Mononuclear cell (primary cell): ENCODE results near the gene CENPP. TPM values are rescaled to one million over a fixed set of nuclear protein-coding genes. Genes with fewer than 3 reads are reported as not detected.

Source experiments
- H3K27me3 ChIP-seq: 2 replicates; pipeline ENCODE4 v1.6.0; 2011; ENCODE audit warnings: low read length, control low read depth; ENCODE audit not compliant: insufficient read depth
- H3K4me1 ChIP-seq: 2 replicates; pipeline ENCODE4 v1.5.1; 2011; ENCODE audit warnings: mild to moderate bottlenecking, low read length, control low read depth; ENCODE audit not compliant: insufficient read depth
- H3K4me3 ChIP-seq: 2 replicates; pipeline ENCODE4 v1.5.1; 2011; ENCODE audit warnings: mild to moderate bottlenecking, low read length, moderate library complexity
- H3K9me3 ChIP-seq: 2 replicates; pipeline ENCODE4 v1.5.1; 2011; ENCODE audit warnings: low read depth, mild to moderate bottlenecking, control low read depth, low read length
- total RNA-seq: library from RNA; depleted of rRNA; stranded (reverse); fragments of >200 nt; gene quantifications from one replicate; pipeline ENCODE4 v1.2.3, GENCODE V29; 2012

The CENPP gene
- total RNA-seq, 1 donor, result 12.5 TPM

GRCh38 chr9:92669527-92669889 lies 343.8 kb downstream of the CENPP start:
- H3K9me3 ChIP-seq, result no peaks in the 10 kb centered on the region
- no peaks in the 10 kb centered on the region for H3K27me3 ChIP-seq
- H3K4me3 ChIP-seq, result peak overlapping the region; percentile 65
- peaks cover 22% of the 10 kb centered on the region for H3K4me1 ChIP-seq

Other genes starting within 250 kb of the CENPP start
- 44.0 TPM for gene SPTLC1, start 210.5 kb upstream of the CENPP start, total RNA-seq
- gene IARS1, start 32.3 kb upstream of the CENPP start, total RNA-seq, result 87.9 TPM
- 34.2 TPM for gene NOL8, start 603 bp upstream of the CENPP start, total RNA-seq
- 0.21 TPM for gene OGN, start 78.6 kb downstream of the CENPP start, total RNA-seq
- not detected for gene OMD, start 98.5 kb downstream of the CENPP start, total RNA-seq
- not detected for gene ASPN, start 156.6 kb downstream of the CENPP start, total RNA-seq
- 0.31 TPM for gene ECM2, start 210.0 kb downstream of the CENPP start, total RNA-seq